Ovary (tissue), 3 donors: ENCODE results near the gene GNAS-AS1.

ENCODE experiments used
- CTCF ChIP-seq, 3 donors: fragments of 450-650 bp in 2 of 3; fragments of 200-600 bp in 1 of 3; IDR thresholded peaks; one replicate each; pipeline versions ENCODE4 v1.5.1 to v1.8.0; 2016 to 2022; ENCODE audit warnings: antibody characterized with exemption in 3 of 3, mild to moderate bottlenecking in 1 of 3
- EP300 ChIP-seq: sonication (generic); formaldehyde crosslinking; IDR thresholded peaks from one replicate; pipeline ENCODE4 v1.6.1; 2017; ENCODE audit warnings: antibody characterized with exemption
- POLR2A ChIP-seq: fragments of 450-650 bp; IDR thresholded peaks from one replicate; pipeline ENCODE4 v1.6.1; 2017; ENCODE audit warnings: antibody characterized with exemption, mild to moderate bottlenecking, moderate library complexity
- donor health status: DM: no; HTN: no; CAD: no.

- TF ChIP-seq CTCF (IDR thresholded peaks at IDR 0.05) (peak in 1 of 3 donors; percentile 14), EP300 (no peak), POLR2A (no peak)
Observed at GRCh38 chr20:58839474-58839874, 11.2 kb downstream of the GNAS-AS1 start.
